ENCODE measurements around the gene UNC5CL.

The UNC5CL gene

DNA sequence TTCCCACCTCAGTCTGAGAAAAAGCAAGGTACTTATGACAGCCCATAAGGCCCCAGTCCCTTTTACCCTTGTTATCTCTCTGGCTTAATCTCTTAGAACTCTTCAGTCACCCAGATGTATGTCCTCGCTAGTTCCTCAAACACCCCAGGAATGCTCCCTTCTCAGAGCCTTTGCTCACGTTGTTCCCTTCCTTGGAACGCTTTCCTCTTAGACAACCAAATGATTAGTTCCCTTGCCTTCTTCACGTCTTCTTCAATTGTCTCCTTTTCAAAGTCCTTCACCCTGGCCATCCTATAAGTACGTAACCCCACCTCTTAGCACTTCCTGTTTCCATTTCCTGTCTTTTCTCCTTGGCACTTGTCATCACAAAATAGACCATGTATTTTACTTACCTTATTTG lies 12.9 kb upstream of the UNC5CL start:
- Mint-ChIP-seq H3K9me3 (no peaks in the 10 kb centered on the region), H3K27me3 (ENCODE audit: low read depth) (peaks cover 12% of the 10 kb centered on the region), H3K4me3 (peak overlapping the region in 1 of 3 experiments; percentile 1), H3K4me1 (peaks cover 82% of the 10 kb centered on the region), H3K36me3 (ENCODE audit: low read depth) (no peaks in the 10 kb centered on the region), H3K27ac (peak overlapping the region in 1 of 3 experiments; percentile 39)
- TF ChIP-seq, protein P1, sequence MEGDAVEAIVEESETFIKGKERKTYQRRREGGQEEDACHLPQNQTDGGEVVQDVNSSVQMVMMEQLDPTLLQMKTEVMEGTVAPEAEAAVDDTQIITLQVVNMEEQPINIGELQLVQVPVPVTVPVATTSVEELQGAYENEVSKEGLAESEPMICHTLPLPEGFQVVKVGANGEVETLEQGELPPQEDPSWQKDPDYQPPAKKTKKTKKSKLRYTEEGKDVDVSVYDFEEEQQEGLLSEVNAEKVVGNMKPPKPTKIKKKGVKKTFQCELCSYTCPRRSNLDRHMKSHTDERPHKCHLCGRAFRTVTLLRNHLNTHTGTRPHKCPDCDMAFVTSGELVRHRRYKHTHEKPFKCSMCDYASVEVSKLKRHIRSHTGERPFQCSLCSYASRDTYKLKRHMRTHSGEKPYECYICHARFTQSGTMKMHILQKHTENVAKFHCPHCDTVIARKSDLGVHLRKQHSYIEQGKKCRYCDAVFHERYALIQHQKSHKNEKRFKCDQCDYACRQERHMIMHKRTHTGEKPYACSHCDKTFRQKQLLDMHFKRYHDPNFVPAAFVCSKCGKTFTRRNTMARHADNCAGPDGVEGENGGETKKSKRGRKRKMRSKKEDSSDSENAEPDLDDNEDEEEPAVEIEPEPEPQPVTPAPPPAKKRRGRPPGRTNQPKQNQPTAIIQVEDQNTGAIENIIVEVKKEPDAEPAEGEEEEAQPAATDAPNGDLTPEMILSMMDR (IDR thresholded peaks at IDR 0.05; ENCODE audit: unreplicated experiment in 3 of 3) = no peak

- H3K27me3 Mint-ChIP-seq (ENCODE audit: low read depth) = peaks cover 13% of the 10 kb centered on the region
- no peaks in the 10 kb centered on the region for H3K36me3 Mint-ChIP-seq (ENCODE audit: low read depth)
- H3K4me3 Mint-ChIP-seq = no peak overlapping the region
- no peaks in the 10 kb centered on the region for H3K9me3 Mint-ChIP-seq
- TF ChIP-seq, protein P1 (IDR thresholded peaks at IDR 0.05; ENCODE audit: unreplicated experiment in 3 of 3) = no peak
- H3K27ac Mint-ChIP-seq = peak overlapping the region in 1 of 3 experiments; percentile 24
- peaks cover 84% of the 10 kb centered on the region for H3K4me1 Mint-ChIP-seq
These were observed 11.5 kb upstream of the UNC5CL start for GRCh38 chr6:41050536-41050935.

GRCh38 chr6:41049955-41050354 lies 10.9 kb upstream of the UNC5CL start:
- TF ChIP-seq, protein P1 (IDR thresholded peaks at IDR 0.05; ENCODE audit: unreplicated experiment in 3 of 3) = no peak
- peaks cover 82% of the 10 kb centered on the region for H3K4me1 Mint-ChIP-seq
- H3K4me3 Mint-ChIP-seq = peak overlapping the region in 2 of 3 experiments; percentile 19 to 32

GRCh38 chr6:41049521-41049920 lies 10.5 kb upstream of the UNC5CL start:
- peak overlapping the region; percentile 73 to 80 (median 74) for H3K27ac Mint-ChIP-seq
- H3K4me3 Mint-ChIP-seq = peak overlapping the region in 1 of 3 experiments; percentile 32
- H3K27me3 Mint-ChIP-seq (ENCODE audit: low read depth) = peaks cover 13% of the 10 kb centered on the region
- no peaks in the 10 kb centered on the region for H3K36me3 Mint-ChIP-seq (ENCODE audit: low read depth)
- H3K9me3 Mint-ChIP-seq = no peaks in the 10 kb centered on the region
- peaks cover 78% of the 10 kb centered on the region for H3K4me1 Mint-ChIP-seq
- TF ChIP-seq, protein P1 (IDR thresholded peaks at IDR 0.05; ENCODE audit: unreplicated experiment in 3 of 3) = no peak

More at GRCh38 chr6:41049955-41050354, 10.9 kb upstream of the UNC5CL start:
- H3K27me3 Mint-ChIP-seq (ENCODE audit: low read depth) = peaks cover 13% of the 10 kb centered on the region
- no peaks in the 10 kb centered on the region for H3K9me3 Mint-ChIP-seq
- H3K36me3 Mint-ChIP-seq (ENCODE audit: low read depth) = no peaks in the 10 kb centered on the region
- H3K27ac Mint-ChIP-seq = peak overlapping the region; percentile 73 to 80 (median 74)

- no peaks in the 10 kb centered on the region for H3K36me3 Mint-ChIP-seq (ENCODE audit: low read depth)
- peaks cover 70% of the 10 kb centered on the region for H3K4me1 Mint-ChIP-seq
- H3K27me3 Mint-ChIP-seq (ENCODE audit: low read depth) = peaks cover 10% of the 10 kb centered on the region
- H3K9me3 Mint-ChIP-seq = no peaks in the 10 kb centered on the region
- H3K27ac Mint-ChIP-seq = peak overlapping the region; percentile 57 to 73 (median 71)
- TF ChIP-seq, protein P1 (IDR thresholded peaks at IDR 0.05; ENCODE audit: unreplicated experiment in 3 of 3) = no peak
- no peak overlapping the region for H3K4me3 Mint-ChIP-seq
These were observed 9.0 kb upstream of the UNC5CL start for GRCh38 chr6:41047745-41048732.
